Kidney glomerular epithelial cell (primary cell): Measurements from ENCODE around the gene TUT7.
A peak's percentile ranks its signal among the peaks of the same experiment; 100 is the strongest.
"Not testable (repeated sequence)": the region's sequence is repeated elsewhere in the genome, so short reads cannot be mapped to it uniquely, and the experiment has no call there.

ENCODE experiments used
- DNase-seq: peaks from one replicate; lab custom pipeline; 2025; lab: John Stamatoyannopoulos, UW

Gene TUT7

DNA sequence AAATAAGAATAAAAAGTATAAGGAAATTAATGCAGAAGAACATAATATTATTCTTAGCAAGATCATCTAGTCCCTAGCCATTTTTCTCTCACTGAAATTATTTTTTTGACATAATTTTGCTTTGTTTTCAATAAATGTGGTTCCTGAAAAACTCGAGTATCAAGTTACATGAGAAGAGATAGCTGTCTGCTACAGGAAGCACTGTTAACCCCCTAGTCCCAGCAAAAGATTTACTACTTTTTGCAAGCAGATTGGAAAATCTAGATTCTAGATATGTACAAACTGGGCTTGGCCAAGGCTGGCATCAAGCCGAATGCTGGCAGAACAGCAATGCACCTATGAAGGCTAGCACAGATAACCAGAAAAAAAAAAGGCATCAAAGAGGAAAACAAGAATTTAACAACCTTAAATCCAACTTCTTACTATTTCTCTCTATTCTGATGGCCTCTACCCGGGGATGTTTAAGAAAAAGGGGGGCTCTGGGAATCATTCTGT lies 49.9 kb downstream of the TUT7 start:
- no peak for DNase-seq

DNA sequence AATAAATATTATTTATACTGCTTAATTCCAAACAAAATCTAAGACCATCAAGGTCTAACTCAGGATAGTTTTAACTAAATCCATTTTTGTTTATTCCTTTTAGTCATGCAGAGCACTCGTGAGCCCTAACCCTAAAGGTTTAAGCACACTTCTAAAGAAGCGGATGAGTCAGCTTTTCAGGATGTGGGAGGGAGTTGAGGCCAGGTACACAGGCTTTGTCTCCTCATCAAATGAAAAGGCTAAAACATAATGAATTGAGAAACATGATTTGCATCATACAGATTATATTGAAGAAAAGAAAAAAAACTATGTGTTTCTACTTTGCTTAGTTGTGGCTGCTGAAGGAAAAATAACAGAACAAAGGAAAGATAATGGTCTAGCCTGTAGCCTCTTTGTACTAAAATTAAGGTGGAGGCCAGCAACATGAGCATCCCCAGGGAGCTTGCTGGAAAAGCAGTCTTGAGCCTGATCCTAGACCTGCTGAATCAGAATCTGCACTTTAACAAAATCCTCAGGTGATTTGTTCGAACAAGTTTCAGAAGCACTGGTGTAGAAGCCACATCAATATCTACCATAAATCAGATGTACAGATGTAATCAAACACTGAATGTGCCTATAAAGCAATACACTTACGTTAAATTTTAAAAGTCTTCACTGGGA lies 50.8 kb downstream of the TUT7 start:
- no peak for DNase-seq

DNA sequence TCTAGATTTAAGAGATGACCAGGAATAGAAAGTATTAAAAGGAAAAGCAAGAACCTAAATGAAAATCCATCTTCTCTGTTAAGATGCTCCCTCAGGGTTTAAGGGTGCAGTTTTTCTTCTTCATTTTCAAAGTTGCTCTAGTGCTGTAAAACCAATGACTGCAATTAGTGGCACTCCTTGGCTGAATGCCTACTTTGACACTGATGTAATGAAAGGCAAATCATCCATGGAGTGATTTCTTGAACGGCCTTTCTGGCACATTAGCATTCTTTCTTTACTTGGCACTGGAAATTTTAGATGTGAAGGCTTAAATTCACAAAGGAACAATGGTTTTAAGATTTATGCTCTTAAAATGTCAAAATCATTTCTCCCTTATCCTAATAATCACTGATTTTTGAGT lies 52.5 kb downstream of the TUT7 start:
- no peak for DNase-seq

DNA sequence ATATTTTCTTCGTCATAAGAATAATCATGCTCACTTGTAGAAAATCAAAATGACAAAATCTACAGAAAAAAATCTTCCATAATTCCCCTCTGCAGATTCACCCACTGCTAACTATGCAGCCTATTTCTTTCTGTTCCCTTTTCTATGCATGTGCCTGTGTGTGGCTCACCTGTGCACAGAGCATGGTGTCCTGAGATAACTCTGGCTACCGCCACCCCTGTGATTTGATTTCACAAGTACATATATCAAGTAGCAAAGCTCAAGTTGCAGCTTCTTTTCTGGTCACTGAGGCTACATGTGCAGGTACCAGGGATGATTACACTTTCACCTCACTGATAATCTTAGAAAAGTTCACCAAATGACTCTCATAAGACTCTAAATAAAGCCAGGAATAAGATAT lies 53.5 kb downstream of the TUT7 start:
- no peak for DNase-seq

DNA sequence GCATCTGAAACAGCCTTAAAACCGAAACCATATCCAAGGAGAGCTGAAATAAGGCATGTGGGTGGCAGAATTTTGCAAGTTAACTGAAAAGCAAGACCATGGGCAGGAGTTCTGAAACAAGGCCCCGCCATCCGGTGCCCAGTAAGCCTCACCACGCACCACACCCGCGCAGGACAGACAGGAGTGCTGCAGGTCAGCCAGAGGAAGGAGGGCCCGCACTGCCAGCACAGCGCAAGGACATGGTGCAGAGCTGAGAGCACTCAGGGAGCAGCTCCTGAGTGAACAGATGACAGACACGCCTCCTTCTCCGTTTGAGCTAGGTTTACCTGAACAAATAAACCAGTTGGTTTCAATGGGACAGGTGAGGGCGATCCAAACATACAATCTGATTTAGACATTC lies 55.3 kb downstream of the TUT7 start:
- DNase-seq: no peak

DNA sequence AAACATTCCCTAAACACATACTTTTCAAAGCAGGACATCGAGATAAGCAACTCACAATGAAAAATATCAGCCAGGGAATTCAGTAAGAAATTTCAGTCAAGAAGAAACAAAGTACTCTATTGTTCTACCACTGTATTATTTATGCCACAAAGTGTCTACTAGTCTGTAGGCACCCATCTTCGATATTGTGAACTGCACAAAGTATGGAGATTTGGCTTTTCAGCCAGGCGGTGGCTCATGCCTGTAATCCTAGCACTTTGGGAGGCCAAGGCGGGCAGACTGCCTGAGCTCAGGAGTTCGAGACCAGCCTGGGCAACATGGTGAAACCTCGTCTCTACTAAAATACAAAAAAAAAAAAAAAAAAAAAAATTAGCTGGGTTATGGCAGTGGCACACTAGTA lies 63.9 kb downstream of the TUT7 start:
- not testable (repeated sequence) for DNase-seq

DNA sequence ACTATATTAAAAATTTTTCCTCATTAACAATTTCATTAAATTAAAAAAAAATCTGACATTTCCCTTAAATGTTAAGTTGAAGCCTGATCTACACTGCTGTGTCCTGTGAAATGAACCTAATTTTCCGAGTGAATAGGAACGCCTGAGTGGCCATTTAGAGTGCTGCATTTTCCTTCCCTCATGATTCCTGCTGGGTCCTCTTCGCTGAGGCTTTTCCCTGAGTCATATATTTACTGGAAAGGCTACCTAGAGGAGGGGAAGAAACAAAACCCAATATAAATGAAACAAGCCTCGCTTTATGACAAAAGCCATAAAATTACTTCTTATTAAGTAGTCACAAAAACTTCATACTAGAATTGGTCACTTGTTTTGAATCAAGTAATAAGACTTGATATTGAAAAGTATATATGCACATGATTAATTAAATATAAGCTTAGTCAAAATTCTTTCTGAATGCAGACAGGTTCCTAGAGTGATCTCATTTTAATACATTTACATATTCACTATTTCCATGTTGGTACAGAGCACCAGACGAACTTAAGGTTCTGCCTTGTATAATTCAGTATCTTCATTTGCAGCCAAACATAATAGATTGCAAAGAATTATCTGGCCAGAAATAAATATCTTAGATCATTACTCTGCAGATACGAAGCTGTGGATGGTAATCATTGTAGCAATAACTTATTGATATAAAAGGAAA lies 65.6 kb downstream of the TUT7 start:
- DNase-seq: no peak

DNA sequence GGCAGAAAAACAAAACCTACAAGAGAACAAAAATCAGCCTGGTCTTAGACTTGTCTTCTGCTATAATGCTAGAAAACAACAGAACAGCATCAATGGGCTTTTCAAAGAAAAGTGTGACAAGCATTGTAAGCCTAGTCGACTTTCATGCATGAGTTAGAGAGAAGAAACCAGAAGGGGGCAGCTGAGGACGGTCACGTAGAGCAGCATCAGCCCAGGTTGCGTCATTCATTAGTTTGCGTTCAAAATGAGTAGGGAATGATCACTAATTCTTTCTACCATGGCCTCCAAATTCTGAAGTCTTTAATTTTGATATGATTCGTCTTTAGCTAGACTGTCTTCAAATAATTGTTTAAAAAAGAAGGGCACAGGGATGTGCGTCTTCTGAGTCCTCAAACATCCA lies 67.2 kb downstream of the TUT7 start:
- peak; percentile 33 for DNase-seq

DNA sequence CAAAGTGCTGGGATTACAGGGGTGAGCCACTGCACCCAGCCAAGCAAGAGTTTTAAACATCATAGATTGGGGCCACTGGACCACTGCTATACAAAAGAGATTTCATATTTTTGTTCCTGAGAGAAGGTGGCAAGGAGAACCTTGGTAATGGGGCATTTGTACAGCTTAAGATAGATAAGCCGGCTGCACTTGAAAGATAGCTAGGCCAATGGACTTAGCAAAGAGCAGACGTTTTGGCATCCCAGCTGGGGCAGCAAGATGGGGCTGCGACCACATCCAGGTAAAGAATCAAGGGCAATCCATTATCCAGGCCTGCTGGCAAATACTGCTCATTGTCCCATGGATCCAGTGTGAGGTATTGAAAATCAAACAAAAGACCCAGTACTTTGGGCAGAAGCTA lies 67.9 kb downstream of the TUT7 start:
- no peak for DNase-seq

DNA sequence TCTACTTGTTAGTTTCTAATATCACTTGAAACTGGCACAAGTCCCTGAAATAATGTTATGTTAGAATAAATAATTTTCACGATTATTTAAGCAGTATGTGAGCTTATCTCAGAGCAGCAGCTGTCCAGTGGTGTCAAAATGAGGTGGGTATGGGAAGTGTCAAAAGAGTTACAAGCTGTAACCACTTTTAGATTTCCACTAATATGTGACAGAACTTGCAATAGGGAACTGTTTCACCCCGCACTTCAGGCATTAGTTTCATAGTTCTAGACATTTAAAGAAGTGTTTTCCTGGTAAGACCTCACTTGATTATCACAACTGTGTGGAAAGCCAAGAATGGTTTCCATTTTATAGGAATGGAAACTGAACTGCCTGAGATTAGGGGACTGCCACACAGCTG lies 68.9 kb downstream of the TUT7 start:
- no peak for DNase-seq

DNA sequence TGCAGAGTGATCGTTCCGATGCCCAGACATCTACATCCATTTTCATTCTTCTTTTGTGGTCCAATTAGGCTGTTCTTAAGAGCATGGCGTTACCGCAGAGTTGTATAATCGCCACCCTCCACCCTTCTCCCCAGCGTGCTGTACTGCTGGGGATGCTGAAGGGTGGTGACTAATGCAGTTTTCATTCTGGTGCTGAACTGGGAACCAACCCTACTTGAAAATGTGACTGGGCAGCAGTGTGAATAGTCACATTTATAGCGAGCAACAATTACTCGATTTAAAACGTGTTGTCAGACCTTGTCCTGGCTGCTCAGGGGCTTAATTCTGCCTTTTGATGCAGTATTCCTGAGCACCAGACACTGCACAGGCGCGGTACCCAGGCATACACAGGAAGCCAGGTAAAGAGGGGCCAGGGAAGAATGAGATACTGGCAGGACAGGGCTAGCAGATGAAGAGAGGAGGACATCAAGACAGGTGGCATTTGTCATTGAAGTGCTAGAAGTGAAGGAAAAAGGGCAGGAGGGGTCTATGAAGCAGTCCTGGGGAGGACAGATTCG lies 71.2 kb downstream of the TUT7 start:
- DNase-seq: peak; percentile 75

DNA sequence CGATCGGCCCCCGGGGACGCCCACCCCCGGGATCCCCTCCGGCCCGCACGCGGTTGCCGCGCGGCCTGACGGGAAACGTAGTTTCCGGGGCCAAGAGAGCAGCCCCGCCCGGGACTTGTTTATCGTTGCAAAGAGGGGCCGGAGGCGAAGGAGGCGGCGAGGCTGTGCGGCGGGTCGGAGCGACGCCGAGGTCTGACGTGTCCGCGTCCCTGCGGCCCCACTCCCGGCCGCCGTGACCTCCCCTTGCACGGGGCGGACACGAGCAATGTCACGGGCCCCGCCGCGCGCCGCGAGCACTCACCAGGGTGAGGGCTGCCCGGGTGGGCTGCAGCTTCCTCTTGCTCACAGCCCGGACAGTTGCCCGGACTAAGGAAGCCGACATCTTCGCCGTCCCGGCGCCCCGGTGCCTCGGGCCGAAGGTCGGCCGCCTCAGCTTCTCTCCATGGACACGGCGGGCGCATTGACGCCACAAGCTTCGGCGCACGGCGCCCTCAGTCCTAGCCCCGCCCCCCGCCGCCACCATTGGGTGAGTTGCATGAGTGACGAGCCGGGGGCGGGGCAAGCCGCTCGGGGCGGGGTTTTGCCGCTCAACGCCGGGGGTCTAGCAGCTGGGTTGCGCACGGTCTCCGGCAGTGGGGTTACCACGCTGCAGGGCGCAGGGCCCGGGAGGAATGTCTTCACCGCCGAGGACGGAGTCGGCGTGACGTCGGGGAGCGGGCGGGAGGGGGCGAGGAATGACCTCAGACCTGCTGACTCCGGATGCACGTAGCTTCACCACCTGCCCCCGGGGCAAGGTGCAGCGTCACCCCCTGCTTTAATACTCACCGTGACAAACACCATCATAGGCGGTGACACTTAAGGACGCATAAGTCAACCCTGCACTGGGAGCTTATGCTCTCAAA lies 71.9 kb downstream of the TUT7 start, which contains the start of gene ISCA1:
Gene ISCA1, minus strand, starts transcription at position 462 of the 902 bp plus-strand sequence. Its CDS starts 80 bp downstream, at position 382.
- peak; percentile 73 for DNase-seq

DNA sequence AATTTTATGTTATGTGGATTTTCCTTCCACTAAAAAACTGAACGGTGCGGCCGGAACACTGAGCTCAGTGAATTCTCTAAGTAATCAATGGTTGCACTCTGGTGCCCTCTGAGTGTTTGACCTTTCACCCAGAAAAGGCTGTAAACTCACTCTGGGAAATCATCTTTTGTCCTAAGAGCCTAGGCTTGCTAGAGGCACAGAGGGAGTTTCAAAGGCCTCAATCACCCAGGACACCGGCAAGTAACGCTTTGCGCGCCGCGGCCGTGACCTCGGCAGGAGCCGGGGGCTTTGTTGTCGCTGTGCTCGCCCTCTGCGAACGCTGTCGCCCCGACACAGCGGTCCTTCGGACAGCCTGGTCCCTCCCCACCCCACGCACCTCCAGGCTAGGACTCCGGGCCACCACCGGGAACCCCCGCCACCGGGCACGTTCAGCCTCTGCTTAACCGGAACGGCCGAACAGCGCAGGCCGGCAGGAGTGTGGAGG lies 72.6 kb downstream of the TUT7 start:
- no peak for DNase-seq

DNA sequence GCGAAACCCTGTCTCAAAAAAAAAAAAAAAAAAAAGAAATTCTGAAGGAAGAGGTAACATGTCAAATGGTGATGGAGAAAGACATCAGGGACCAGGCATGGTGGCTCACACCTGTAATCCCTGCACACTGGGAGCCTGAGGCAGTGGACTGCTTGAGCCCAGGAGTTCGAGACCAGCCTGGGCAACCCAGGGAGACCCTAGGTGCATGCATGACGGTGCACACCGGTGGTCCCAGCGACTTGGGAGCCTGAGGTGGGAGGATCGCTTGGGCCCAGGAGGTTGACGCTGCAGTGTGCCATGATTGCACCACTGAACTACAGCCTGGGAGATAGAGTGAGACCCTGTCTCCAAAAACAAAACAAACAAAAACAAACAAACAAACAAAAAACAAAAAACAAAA lies 73.6 kb downstream of the TUT7 start:
- no peak for DNase-seq

DNA sequence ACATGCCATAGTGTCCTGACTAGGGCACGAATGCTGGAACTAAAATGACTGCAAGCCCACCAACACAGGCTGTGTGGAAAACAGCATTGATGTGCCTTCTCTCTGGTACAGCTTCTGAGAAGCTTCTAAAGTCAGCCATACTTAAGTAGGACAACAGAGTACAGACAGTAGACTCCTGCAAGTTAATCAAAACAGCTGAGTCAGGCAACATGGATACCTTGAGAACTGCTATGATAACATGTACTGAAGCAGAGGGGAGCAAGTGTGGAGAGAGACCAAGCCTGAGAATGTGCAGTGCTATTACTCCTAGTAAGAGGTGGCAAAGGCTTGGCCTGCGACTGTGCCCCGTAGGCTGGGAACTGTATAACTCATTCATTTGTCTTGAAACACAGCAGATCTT lies 74.4 kb downstream of the TUT7 start:
- no peak for DNase-seq

DNA sequence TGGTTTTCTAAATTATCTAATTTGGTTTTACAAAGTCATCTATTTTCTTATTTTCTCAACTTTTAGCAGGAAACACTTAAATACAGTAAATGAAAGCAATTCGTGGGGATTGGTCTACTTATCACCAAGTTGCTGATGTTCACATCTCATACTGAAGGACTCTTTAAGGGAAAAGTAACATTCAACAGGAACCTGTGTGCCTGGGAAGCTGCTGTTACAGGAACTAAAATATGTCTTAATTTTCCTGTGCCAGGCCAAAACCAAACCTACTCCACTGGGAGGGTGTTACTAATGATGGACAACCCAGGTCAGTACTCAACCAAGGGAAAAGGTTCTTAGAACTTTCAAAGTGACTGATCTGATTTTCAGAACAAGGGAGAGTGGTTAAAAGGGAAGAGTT lies 77.1 kb downstream of the TUT7 start:
- no peak for DNase-seq

DNA sequence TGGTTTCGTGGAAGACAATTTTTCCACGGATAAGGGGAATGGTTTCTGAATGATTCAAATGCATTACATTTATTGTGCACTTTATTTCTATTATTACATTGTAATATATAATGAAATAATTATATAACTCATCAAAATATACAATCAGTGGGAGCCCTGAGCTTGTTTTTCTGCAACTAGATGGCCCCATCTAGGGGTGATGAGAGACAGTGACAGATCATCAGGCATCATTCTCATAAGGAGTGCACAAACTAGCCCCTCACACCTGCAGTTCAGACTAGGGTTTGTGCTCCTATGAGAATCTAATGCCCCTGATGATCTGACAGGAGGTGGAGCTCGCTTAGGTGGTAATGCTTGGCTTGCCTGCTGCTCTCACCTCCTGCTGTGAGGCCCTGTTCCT lies 78.2 kb downstream of the TUT7 start:
- no peak for DNase-seq

DNA sequence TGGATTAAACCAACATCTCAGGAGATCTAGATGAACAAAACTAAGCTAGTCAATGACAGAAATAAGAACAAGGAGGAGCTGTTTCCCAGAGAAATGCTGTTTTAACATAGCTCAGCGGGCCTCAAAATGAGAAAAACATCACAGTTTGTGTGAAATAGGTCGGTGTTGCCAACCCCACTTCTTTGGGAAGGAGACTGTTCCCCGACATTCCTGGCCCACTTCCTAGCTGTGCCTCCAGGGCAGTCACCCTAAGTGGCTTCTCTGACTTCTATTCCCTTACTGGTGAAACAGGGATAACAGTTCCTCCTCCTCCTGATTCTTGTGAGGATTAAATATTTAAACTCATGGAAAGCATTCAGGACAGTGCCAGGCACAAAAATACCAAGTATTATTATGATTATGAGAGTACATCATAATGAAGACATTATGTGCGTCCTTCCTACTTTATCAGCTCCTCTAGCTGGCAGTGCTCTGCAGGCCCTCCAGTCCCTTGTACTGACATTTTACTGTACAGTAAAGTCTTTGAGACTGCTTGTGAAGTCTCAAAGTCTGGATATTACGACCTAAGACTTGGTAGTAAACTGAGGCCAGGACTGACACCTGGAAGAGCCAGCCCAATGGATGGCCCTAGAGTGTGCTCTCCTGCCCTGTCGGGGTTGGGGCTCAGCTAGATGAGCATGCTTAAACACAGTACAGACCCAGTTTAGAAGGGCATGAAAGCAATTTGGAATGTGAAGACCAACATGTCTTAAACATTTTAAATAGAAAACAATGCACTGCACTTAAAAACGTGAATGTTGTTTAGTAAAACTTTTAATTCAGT lies 79.2 kb downstream of the TUT7 start:
- no peak for DNase-seq

DNA sequence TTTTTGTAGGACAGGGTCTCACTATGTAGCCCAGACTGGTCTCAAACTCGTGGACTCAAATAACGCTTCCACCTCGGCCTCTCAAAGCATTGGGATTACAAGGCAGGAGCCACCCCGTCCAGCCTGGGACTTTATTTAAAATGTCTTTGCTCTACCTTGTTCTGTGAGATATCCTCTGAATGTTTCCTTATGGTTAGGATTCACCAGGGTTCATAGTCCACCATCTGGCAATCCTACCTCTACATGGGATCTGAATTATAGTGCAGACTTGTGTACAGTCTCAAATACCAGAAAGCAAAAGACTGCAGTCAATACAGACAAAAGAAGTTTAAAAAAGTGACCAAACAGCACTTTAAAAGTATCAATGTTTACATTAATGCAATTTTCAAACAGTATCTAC lies 82.0 kb downstream of the TUT7 start:
- no peak for DNase-seq

DNA sequence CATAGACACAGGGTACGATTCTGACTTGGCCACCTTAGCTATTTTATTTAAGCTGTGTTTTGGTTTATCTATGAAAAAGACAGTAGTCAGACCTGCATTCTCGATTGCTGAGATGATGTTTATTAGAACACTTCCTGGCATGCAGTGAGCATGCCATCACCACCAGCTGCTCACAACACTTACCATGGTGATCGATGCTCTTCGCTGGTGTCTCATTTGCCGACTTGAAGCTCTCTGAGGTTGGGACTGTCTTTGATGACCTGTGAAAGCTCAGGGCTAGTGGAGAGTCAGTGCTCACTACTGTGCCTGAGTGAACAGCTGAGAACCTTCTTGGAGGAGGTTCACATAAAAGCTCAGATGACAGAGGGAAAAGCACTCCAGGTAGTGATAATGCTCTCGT lies 90.3 kb downstream of the TUT7 start:
- no peak for DNase-seq

DNA sequence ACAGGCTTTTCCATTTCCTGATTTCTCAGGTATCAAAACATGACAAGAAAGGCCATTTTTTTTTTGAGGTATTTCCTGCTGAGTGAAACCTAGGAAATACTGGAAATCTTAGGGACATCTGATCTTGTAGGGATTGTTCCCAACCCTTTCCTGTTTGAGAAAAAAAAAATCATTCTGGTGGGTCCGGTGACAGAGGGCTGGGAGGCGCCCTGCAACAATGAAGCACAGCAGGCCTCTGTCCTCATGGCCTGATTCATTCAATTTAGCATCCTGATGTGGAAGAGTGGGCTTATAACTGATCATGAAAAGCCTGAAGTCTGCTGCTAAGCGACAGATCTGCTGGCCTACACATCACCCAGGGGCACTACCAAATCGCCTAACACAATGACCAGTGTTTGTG lies 91.7 kb downstream of the TUT7 start:
- no peak for DNase-seq
